ENCODE results near the gene RHBDL1. TPM values are rescaled to one million over a fixed set of nuclear protein-coding genes. Genes with fewer than 3 reads are reported as not detected.

The RHBDL1 gene
- total RNA-seq, 4 donors from 2014 or later, result 0.38 to 1.1 (median 0.57) TPM; not detected in 1

DNA sequence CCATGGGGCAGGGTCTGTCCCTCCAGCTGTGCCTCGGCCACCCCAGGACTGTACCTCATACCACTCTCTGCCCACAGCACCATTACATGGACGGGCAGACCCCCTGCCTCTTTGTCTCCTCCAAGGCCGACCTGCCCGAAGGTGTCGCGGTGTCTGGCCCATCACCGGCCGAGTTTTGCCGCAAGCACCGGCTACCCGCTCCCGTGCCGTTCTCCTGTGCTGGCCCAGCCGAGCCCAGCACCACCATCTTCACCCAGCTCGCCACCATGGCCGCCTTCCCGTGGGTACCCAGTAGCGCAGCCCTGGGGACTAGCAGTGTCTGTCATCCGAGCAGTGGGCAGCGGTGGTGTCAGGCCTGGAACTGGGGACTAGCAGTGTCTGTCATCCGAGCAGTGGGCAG lies 2.6 kb upstream of the RHBDL1 start:
- intact Hi-C loops (cut with DNase I), result no loop called here
- WGBS, 2 donors, result 95% methylated on average over 13 of the region's 21 CpGs; no CpG with 5 or more reads in 1 of the 2 donors
- Histone ChIP-seq H3K9me3 (no peaks in the 10 kb centered on the region), H3K27ac (no peak overlapping the region), H3K36me3 (peaks cover 35 to 56% (median 36%) of the 10 kb centered on the region in 3 donors), H3K4me3 (no peak overlapping the region), H3K27me3 (peaks cover 0 to 29% (median 0%) of the 10 kb centered on the region in 4 donors), H3K4me1 (peaks cover 32 to 68% (median 36%) of the 10 kb centered on the region in 3 donors)
- DNase-seq, result no peak
- TF ChIP-seq, protein P1, sequence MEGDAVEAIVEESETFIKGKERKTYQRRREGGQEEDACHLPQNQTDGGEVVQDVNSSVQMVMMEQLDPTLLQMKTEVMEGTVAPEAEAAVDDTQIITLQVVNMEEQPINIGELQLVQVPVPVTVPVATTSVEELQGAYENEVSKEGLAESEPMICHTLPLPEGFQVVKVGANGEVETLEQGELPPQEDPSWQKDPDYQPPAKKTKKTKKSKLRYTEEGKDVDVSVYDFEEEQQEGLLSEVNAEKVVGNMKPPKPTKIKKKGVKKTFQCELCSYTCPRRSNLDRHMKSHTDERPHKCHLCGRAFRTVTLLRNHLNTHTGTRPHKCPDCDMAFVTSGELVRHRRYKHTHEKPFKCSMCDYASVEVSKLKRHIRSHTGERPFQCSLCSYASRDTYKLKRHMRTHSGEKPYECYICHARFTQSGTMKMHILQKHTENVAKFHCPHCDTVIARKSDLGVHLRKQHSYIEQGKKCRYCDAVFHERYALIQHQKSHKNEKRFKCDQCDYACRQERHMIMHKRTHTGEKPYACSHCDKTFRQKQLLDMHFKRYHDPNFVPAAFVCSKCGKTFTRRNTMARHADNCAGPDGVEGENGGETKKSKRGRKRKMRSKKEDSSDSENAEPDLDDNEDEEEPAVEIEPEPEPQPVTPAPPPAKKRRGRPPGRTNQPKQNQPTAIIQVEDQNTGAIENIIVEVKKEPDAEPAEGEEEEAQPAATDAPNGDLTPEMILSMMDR (IDR thresholded peaks at IDR 0.05), result no peak
- no peak for TF ChIP-seq POLR2A (IDR thresholded peaks at IDR 0.05)

DNA sequence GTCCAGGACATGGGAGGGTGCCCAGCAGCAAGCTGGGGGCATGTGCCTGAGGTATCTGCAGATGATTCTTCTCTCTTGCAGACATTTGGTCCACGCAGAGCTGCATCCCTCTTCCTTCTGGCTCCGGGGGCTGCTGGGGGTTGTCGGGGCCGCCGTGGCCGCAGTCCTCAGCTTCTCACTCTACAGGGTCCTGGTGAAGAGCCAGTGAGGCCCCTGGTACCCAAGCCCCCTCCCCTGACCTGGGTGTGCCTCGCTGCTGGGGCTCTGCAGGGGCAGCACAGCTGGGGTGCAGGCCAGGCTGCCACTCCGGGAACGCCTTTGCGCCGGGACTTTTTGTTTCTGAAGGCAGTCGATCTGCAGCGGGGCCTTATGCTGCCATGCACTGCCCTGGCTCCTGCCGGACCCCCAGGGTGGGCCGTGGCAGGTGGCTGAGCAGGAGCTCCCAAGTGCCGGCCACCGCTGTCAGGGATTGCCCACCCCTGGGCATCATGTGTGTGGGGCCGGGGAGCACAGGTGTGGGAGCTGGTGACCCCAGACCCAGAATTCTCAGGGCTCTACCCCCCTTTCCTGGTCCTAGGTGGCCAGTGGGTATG lies 2.0 kb upstream of the RHBDL1 start:
- Histone ChIP-seq H3K9me3 (no peaks in the 10 kb centered on the region), H3K27ac (no peak overlapping the region), H3K27me3 (peaks cover 0 to 33% (median 0%) of the 10 kb centered on the region in 4 donors), H3K36me3 (peaks cover 35 to 56% (median 36%) of the 10 kb centered on the region in 3 donors), H3K4me1 (peaks cover 32 to 70% (median 40%) of the 10 kb centered on the region in 3 donors), H3K4me3 (no peak overlapping the region)
- DNase-seq, result no peak
- TF ChIP-seq, protein P1 (IDR thresholded peaks at IDR 0.05), result no peak
- no peak for TF ChIP-seq POLR2A (IDR thresholded peaks at IDR 0.05)
- 90% methylated on average over 4 of the region's 18 CpGs; no CpG with 5 or more reads in 1 of the 2 donors for WGBS, 2 donors
- intact Hi-C loops (cut with DNase I), result no loop called here

DNA sequence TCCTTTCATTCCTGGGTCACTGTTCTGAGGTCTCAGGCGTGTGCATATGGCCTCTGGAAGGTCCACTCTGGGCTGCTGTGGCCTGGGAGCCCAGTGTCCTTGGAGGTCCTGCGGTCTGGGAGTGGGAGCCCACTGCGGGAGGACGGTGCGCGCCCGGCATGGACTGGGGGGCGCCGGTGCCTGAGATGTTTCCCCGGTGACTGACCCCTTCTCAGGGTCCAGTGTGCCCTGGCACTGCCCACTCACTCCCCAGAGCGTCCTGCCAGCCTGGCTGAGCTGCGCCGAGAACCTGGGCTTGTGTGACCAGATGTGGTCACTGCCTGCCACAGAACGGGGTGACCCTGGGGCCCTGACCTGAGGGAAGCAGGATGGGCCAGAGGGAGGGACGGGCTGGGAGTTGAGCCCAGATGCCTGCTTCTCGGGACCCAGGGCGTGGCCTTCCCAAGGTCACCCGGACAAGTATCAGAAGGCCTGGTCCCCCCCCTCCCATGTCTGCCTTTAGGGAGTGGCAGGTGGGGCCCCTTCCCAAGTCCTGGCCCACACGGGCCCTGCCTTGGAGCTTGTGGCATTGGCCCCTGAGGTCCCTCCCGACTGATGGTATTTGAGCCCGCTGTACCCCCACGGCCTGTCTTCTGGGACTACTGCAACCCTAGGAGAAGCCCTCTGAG lies 1.1 kb upstream of the RHBDL1 start:
- H3K4me1 ChIP-seq, result peaks cover 26 to 70% (median 39%) of the 10 kb centered on the region in 3 donors
- H3K9me3 ChIP-seq, result no peaks in the 10 kb centered on the region
- intact Hi-C loops (cut with DNase I), result no loop called here
- H3K36me3 ChIP-seq, result peaks cover 35 to 52% (median 36%) of the 10 kb centered on the region in 3 donors
- TF ChIP-seq, protein P1 (IDR thresholded peaks at IDR 0.05), result no peak
- no peak for TF ChIP-seq POLR2A (IDR thresholded peaks at IDR 0.05)
- no peak overlapping the region for H3K27ac ChIP-seq
- 87 to 100% methylated on average over 1 to 3 of the region's 22 CpGs for whole genome bisulfite sequencing, 2 donors
- no peak overlapping the region for H3K4me3 ChIP-seq
- peaks cover 0 to 33% (median 0%) of the 10 kb centered on the region in 4 donors for H3K27me3 ChIP-seq
- DNase-seq, result no peak

DNA sequence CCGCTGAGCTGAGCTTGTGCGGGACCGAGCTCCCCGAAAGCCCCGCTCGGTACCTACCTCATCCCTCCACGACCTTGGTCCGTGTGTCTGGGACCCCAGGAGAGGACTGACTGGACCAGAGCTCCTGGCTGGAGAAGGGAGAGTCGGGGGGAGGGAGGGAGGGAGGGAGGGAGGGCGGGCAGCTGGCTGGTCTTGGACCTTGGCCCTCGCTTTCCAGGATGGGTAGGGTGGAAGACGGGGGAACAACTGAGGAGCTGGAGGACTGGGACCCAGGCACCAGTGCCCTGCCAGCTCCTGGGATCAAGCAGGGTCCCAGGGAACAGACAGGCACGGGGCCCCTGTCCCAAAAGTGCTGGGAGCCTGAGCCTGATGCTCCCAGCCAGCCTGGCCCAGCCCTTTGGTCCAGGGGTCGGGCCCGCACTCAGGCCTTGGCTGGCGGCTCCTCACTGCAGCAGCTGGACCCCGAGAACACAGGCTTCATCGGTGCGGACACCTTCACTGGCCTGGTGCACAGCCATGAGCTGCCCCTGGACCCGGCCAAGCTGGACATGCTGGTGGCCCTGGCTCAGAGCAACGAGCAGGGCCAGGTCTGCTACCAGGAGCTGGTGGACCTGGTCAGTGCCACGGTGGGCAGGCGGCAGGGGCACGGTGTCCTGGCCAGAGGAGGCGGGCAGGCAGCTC lies 553 bp downstream of the RHBDL1 start:
- peaks cover 21 to 36% (median 24%) of the 10 kb centered on the region in 3 donors for H3K36me3 ChIP-seq
- H3K27me3 ChIP-seq, result peaks cover 0 to 33% (median 0%) of the 10 kb centered on the region in 4 donors
- no peak for DNase-seq
- H3K27ac ChIP-seq, result peak overlapping the region in 3 of 4 donors; percentile 20 to 42 (median 34)
- TF ChIP-seq, protein P1 (IDR thresholded peaks at IDR 0.05), result no peak
- TF ChIP-seq POLR2A (IDR thresholded peaks at IDR 0.05), result no peak
- 30 to 47% methylated on average over 2 to 3 of the region's 25 CpGs for WGBS, 2 donors
- no peaks in the 10 kb centered on the region for H3K9me3 ChIP-seq
- intact Hi-C loops (cut with DNase I), result no loop called here
- peaks cover 34 to 71% (median 42%) of the 10 kb centered on the region in 3 donors for H3K4me1 ChIP-seq
- H3K4me3 ChIP-seq, result peak overlapping the region in 3 of 4 donors; percentile 19 to 63 (median 40)

All from esophagus squamous epithelium (tissue), 5 donors.